ENCODE results near the gene MGAT3. TPM values are rescaled to one million over a fixed set of nuclear protein-coding genes. Genes with fewer than 3 reads are reported as not detected.

Gene MGAT3
- polyA plus RNA-seq, 1 donor from 2014 or later, result 29.1 TPM

DNA sequence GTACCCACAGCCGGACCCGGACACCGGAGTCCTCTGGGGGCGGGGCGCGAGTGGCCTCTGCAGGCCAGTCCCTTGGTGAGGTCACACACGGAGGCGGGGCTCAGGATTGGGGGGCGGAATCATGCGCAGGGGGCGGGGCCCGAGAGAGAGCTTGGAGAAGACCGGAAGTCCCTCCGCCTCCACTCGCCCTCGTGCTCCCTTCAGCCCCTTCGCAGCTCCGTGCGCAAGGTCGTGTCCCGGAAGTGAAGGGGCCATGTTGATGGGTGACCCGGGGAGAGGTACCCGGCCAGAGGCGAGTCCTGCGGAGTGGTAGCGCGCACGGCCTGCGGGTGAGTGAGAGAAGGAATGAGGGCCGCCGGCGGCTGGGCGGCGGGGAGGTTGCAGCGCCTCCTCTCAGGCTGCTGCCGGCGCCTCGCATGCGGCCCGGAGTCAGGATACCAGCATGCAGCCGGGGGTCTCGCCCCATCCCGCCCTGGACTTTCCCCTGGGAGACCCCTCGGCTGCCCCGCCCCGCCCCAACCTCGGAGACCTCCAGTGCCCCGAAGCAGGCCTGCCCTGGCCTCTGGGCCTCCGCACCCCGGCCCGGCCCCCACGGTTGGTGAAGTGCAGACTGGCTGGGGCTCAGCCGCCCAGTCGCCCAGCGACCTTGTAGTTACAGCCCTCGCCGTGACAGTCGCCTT, 45.4 kb downstream of the MGAT3 start, which contains the start of gene MIEF1:
TSS of gene MIEF1 (plus strand) at position 182 of the 680 bp plus-strand sequence. CDS start 9,005 bp downstream, outside the sequence.
- peak within 1 kb of the TSS; percentile 83 for H3K9ac ChIP-seq (ENCODE audit: low read length)
- no peaks in the 10 kb centered on the region for H3K9me2 ChIP-seq (ENCODE audit: insufficient read depth, low read length)
- peaks cover 6% of the 10 kb centered on the region for H3K36me3 ChIP-seq (ENCODE audit: insufficient read depth, low read length)
- H3K27ac ChIP-seq (ENCODE audit: low read length), result peak within 1 kb of the TSS; percentile 63
- H3K4me2 ChIP-seq (ENCODE audit: low read length), result peak within 1 kb of the TSS; percentile 98
- no peaks in the 10 kb centered on the region for H3K27me3 ChIP-seq (ENCODE audit: insufficient read depth, low read depth, low read length)
- H3K4me3 ChIP-seq (ENCODE audit: low read length), result peak within 1 kb of the TSS; percentile 97
- peaks cover 18% of the 10 kb centered on the region for H3K79me2 ChIP-seq (replicated peaks; ENCODE audit: insufficient read depth, low read length)
- no peak for TF ChIP-seq RAD21 (conservative IDR thresholded peaks at IDR 0.05)
- no peak for TF ChIP-seq TAF1 (IDR thresholded peaks at IDR 0.05; ENCODE audit: low read depth)
- peak; percentile 36 for TF ChIP-seq EP300 (conservative IDR thresholded peaks at IDR 0.05; ENCODE audit: poor library complexity, severe bottlenecking)
- TF ChIP-seq, protein P1, sequence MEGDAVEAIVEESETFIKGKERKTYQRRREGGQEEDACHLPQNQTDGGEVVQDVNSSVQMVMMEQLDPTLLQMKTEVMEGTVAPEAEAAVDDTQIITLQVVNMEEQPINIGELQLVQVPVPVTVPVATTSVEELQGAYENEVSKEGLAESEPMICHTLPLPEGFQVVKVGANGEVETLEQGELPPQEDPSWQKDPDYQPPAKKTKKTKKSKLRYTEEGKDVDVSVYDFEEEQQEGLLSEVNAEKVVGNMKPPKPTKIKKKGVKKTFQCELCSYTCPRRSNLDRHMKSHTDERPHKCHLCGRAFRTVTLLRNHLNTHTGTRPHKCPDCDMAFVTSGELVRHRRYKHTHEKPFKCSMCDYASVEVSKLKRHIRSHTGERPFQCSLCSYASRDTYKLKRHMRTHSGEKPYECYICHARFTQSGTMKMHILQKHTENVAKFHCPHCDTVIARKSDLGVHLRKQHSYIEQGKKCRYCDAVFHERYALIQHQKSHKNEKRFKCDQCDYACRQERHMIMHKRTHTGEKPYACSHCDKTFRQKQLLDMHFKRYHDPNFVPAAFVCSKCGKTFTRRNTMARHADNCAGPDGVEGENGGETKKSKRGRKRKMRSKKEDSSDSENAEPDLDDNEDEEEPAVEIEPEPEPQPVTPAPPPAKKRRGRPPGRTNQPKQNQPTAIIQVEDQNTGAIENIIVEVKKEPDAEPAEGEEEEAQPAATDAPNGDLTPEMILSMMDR (IDR thresholded peaks at IDR 0.05; ENCODE audit: poor library complexity, severe bottlenecking), result no peak
- TF ChIP-seq MXI1 (conservative IDR thresholded peaks at IDR 0.05; ENCODE audit: poor library complexity, severe bottlenecking), result peak; percentile 94
- TF ChIP-seq, protein P2, sequence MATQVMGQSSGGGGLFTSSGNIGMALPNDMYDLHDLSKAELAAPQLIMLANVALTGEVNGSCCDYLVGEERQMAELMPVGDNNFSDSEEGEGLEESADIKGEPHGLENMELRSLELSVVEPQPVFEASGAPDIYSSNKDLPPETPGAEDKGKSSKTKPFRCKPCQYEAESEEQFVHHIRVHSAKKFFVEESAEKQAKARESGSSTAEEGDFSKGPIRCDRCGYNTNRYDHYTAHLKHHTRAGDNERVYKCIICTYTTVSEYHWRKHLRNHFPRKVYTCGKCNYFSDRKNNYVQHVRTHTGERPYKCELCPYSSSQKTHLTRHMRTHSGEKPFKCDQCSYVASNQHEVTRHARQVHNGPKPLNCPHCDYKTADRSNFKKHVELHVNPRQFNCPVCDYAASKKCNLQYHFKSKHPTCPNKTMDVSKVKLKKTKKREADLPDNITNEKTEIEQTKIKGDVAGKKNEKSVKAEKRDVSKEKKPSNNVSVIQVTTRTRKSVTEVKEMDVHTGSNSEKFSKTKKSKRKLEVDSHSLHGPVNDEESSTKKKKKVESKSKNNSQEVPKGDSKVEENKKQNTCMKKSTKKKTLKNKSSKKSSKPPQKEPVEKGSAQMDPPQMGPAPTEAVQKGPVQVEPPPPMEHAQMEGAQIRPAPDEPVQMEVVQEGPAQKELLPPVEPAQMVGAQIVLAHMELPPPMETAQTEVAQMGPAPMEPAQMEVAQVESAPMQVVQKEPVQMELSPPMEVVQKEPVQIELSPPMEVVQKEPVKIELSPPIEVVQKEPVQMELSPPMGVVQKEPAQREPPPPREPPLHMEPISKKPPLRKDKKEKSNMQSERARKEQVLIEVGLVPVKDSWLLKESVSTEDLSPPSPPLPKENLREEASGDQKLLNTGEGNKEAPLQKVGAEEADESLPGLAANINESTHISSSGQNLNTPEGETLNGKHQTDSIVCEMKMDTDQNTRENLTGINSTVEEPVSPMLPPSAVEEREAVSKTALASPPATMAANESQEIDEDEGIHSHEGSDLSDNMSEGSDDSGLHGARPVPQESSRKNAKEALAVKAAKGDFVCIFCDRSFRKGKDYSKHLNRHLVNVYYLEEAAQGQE (IDR thresholded peaks at IDR 0.05; ENCODE audit: borderline replicate concordance), result no peak
- TF ChIP-seq SMC3 (conservative IDR thresholded peaks at IDR 0.05; ENCODE audit: poor library complexity), result no peak
- no peak for TF ChIP-seq EZH2 (IDR thresholded peaks at IDR 0.05; ENCODE audit: borderline replicate concordance, insufficient read depth, low read length, poor library complexity, severe bottlenecking)
- peak; percentile 79 for TF ChIP-seq POLR2AphosphoS5 (IDR thresholded peaks at IDR 0.05)
- H2AFZ ChIP-seq (ENCODE audit: low read depth, low read length), result peak within 1 kb of the TSS; percentile 86
- H4K20me1 ChIP-seq (ENCODE audit: insufficient read depth), result no peaks in the 10 kb centered on the region
- H3K9me3 ChIP-seq (ENCODE audit: low read length), result no peaks in the 10 kb centered on the region
- H3F3A ChIP-seq (ENCODE audit: insufficient read depth, low read length, poor library complexity, severe bottlenecking), result no peaks in the 10 kb centered on the region

DNA sequence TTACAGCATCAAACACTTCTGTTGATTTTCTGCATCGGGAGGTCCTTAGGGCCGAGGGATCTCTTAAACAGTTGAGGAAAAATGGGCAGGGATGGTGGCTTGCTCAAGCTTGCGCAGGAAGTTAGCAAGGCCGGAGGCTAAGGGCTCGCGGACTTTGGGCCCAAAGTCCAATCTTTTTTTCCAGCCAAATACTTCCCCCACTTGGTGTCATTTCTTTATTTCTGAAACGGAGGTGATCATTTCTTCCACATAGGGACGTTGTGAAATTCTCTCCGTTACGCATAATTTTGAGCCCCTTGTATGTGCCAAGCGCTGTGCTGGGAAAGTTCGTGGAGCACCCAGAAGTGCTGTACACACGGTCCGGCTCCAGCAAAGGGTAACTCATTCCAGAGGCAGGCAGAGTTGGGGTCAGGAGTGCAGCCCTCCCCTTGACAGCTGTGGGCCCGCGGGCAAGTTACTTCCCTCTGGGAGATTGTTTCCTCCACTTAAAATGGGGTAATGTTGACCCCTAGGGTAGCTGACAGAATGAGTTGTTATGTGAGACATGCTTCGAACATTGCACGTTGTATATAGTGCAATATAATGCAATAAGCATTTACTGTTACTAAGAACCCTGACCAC, 46.1 kb downstream of the MGAT3 start:
- Histone ChIP-seq H3K27me3 (ENCODE audit: insufficient read depth, low read depth, low read length) (no peaks in the 10 kb centered on the region), H3K4me2 (ENCODE audit: low read length) (peak overlapping the region; percentile 98), H3K9me3 (ENCODE audit: low read length) (no peaks in the 10 kb centered on the region), H3K36me3 (ENCODE audit: insufficient read depth, low read length) (peaks cover 8% of the 10 kb centered on the region), H4K20me1 (ENCODE audit: insufficient read depth) (no peaks in the 10 kb centered on the region), H3K9ac (ENCODE audit: low read length) (peak overlapping the region; percentile 83), H3F3A (ENCODE audit: insufficient read depth, low read length, poor library complexity, severe bottlenecking) (no peaks in the 10 kb centered on the region), H2AFZ (ENCODE audit: low read depth, low read length) (peak overlapping the region; percentile 86), H3K27ac (ENCODE audit: low read length) (peak overlapping the region; percentile 63), H3K79me2 (replicated peaks; ENCODE audit: insufficient read depth, low read length) (peaks cover 18% of the 10 kb centered on the region), H3K9me2 (ENCODE audit: insufficient read depth, low read length) (no peaks in the 10 kb centered on the region), H3K4me3 (ENCODE audit: low read length) (peak overlapping the region; percentile 97)
- TF ChIP-seq MXI1 (conservative IDR thresholded peaks at IDR 0.05; ENCODE audit: poor library complexity, severe bottlenecking) (no peak), SMC3 (conservative IDR thresholded peaks at IDR 0.05; ENCODE audit: poor library complexity) (no peak), TAF1 (IDR thresholded peaks at IDR 0.05; ENCODE audit: low read depth) (no peak), EP300 (conservative IDR thresholded peaks at IDR 0.05; ENCODE audit: poor library complexity, severe bottlenecking) (no peak), EZH2 (IDR thresholded peaks at IDR 0.05; ENCODE audit: borderline replicate concordance, insufficient read depth, low read length, poor library complexity, severe bottlenecking) (no peak), POLR2AphosphoS5 (IDR thresholded peaks at IDR 0.05) (no peak), RAD21 (conservative IDR thresholded peaks at IDR 0.05) (no peak)
- TF ChIP-seq, protein P2 (IDR thresholded peaks at IDR 0.05; ENCODE audit: borderline replicate concordance), result no peak
- TF ChIP-seq, protein P1 (IDR thresholded peaks at IDR 0.05; ENCODE audit: poor library complexity, severe bottlenecking), result no peak

Data from neural cell (in vitro differentiated cells).